Stimulated activated naive CD8-positive, alpha-beta T cell treated with anti-CD3 and anti-CD28 coated beads, Interleukin-15, Interleukin-2, amounts not matched to agents 100 U/mL and 50 U/mL, for 24 hours (primary cell): ENCODE data around the gene UNC93B1.

Experiments used
- ATAC-seq: fragments of 150-1000 bp; cut with Tn5 transposase; one replicate; pipeline ENCODE4 v1.10.0; 2021
- DNase-seq: peaks from one replicate; pipeline ENCODE4 v3.0.0; 2021

UNC93B1 gene

GRCh38 chr11:68040101-68040956, 36.4 kb upstream of the UNC93B1 start:
- ATAC-seq (peak; percentile 57), DNase-seq (peak; percentile 70)

DNA sequence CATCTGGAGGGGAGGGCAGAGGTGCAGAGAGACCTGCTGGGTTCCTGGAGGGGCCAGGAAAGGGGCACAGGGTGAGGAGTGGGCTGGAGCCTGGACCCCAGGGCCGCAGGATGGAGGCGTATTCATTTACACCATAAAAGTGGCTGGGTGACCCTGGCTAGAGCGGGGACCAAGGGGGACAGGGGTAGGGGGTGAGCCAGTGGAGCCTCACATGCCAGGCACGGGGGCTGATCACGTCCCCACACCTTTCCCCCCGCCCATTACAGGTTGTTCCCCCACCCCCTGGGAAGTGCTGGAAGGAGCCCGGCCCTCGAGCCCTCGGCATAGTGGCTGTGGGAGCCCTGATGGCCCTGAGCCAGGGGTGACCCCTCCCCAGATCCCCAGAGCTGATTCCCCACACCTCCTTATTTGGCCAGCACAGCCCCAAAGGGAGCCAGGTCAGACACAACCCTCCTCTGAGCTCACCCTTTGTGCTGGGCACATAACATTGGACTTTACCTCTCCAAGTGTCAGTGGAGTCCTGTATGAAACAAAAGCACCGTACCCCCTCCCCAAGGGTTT, 35.7 kb upstream of the UNC93B1 start:
- DNase-seq: no peak
- no peak for ATAC-seq

- peak; percentile 77 for DNase-seq
- peak; percentile 61 for ATAC-seq
These were observed 35.0 kb upstream of the UNC93B1 start, which contains the start of gene TCIRG1 for GRCh38 chr11:68038718-68039525. TSS of gene TCIRG1 (plus strand) at chr11:68039025. CDS start at chr11:68041272, 2,247 bp downstream.

- no peak for DNase-seq
- no peak for ATAC-seq
These were observed 34.4 kb upstream of the UNC93B1 start for GRCh38 chr11:68038226-68038717.

- DNase-seq: no peak
- no peak for ATAC-seq
These were observed 33.7 kb upstream of the UNC93B1 start for GRCh38 chr11:68037411-68038225.

DNA sequence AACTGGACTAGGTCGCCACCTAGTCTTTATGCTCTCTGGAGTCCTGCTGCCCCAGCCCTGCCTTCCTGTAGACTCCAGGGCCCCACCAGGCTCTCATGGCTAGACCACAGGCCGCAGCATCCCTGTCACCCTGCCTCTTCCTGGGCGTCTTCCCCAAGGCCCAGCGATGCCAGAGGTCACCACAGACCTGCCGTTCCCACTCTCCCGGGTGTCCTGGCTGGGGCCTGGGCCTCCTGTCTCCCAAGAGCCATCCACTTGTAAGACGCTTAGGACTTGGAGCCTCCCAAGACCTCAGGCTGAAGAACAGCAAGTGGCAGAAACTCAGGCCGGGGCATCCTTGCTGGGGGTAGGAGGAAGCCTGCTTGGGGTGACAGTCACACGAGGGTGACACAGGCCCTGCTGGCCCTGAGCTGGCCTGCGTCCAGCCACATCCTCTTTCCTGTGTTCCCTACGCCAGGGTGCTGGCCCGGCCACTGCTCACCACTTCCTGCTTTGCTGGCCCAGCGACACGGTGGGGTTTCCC, 32.9 kb upstream of the UNC93B1 start:
- DNase-seq (peak; percentile 49), ATAC-seq (peak; percentile 10)

DNA sequence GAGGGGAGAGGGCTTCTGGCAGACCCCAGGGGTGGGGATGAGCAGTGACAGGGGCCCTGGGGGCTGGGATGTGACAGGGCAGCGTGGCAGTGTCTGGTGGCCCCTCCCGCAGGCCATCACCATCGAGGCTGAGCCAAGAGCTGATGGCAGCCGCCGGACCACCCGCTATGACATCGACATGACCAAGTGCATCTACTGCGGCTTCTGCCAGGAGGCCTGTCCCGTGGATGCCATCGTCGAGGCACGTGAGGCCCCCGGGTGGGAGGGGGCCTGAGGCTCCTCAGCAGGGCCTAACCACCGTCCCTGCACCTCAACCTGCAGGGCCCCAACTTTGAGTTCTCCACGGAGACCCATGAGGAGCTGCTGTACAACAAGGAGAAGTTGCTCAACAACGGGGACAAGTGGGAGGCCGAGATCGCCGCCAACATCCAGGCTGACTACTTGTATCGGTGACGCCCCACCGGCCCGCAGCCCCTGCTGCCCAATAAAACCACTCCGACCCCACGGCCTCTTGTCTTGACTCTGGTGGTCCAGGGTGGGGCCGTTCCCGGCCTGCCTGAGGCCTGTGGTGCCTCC, 32.3 kb upstream of the UNC93B1 start:
- DNase-seq: no peak
- ATAC-seq: no peak

DNA sequence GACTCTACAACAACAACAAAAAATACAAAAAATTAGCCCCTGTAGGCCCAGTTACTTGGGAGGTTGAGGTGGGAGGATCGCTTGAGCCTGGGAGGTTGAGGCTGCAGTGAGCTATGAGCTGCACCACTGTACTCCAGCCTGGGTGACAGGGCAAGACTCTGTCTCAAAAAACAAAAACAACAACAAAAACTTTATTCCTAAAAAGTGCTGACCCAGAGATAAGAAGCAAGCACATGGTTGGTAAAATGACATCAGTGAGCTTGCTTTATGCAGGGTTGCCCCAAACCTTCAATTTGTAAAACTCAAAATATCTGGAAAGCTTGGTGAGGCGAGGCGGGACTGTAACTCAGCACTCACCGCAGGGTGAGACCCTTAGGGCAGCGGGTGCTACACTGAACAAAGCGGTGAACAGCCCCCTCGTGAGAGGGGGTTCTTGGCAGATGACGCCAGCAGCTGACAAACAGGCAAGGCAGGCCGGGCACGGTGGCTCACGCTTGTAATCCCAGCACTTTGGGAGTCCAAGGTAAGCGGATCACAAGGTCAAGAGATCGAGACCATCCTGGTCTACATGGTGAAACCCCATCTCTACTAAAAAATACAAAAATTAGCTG, 31.5 kb upstream of the UNC93B1 start:
- no peak for ATAC-seq

DNA sequence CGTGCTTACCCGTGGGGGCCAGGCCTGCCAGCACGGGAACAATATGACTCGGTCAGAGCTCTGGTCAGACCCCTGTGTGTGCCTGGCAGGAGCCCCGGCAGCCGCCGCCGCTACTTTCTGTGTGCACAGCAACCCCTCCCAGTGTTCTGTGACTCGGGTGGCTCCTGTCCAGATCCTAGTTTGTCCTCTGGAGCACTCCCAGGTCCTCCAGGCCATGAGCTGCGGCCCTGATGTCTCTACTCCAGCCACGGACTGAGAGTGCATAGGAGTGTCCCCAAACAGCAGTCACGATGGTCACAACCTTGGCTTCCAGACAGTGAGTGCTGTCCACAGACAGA, 29.8 kb upstream of the UNC93B1 start:
- no peak for DNase-seq
- no peak for ATAC-seq

More for the DNA sequence above, 31.5 kb upstream of the UNC93B1 start:
- no peak for DNase-seq

DNA sequence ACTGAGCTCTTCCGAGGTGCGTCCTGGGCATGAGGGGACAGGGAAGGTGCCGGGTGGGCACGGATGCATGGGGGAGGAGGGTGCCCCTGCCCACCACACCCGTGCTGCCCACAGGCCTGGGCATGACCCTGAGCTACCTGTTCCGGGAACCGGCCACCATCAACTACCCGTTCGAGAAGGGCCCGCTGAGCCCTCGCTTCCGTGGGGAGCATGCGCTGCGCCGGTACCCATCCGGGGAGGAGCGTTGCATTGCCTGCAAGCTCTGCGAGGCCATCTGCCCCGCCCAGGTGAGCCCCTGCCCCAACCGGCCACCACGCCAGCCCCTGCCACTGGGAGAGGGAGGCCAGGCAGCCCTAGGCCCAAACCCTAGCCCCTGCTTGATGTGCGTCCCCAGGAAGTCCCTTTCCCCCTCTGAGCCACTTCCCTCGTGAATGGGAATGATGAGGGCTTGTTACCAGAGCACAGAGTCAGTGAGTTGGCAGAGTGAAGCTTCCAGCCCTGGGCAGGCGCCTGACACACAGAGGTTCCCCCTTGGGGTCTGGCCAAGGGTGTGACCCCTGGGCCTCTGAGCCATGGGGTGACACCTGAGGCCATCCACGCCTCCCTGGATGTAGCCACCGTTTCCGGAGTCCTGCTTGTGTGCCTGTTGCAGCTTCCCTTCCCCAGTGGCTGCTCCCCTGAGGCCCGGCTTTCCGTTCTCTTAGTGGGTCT, 29.3 kb upstream of the UNC93B1 start:
- DNase-seq (no peak), ATAC-seq (no peak)

- ATAC-seq: no peak
- DNase-seq: no peak
These were observed 28.1 kb upstream of the UNC93B1 start for GRCh38 chr11:68032003-68032402.

GRCh38 chr11:68031144-68031464, 27.2 kb upstream of the UNC93B1 start:
- DNase-seq (no peak), ATAC-seq (no peak)

- ATAC-seq: peak; percentile 95
- peak; percentile 97 for DNase-seq
These were observed 26.6 kb upstream of the UNC93B1 start, which contains the start of gene NDUFS8 for GRCh38 chr11:68030318-68031143. TSS of gene NDUFS8 (plus strand) at chr11:68030681. CDS start at chr11:68032152, 1,471 bp downstream.

- ATAC-seq (no peak), DNase-seq (no peak)
These were observed 25.1 kb upstream of the UNC93B1 start for GRCh38 chr11:68028802-68029545.

DNA sequence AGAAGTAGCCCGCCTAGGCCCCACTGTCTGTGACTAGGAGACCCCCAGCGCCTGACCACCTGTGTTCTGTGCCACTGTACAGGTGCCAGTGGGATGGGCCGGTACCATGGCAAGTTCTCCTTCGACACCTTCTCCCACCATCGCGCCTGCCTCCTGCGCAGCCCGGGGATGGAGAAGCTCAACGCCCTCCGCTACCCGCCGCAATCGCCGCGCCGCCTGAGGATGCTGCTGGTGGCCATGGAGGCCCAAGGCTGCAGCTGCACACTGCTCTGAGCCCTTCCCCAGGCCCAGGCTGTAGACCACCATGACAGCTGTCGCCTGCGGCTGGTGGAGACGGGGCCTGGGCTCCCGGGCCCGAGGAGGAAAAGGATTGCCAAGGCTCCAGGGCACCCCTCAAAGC, 23.8 kb upstream of the UNC93B1 start:
- ATAC-seq (no peak), DNase-seq (no peak)

GRCh38 chr11:68026391-68027105, 22.7 kb upstream of the UNC93B1 start:
- DNase-seq (no peak), ATAC-seq (no peak)

- ATAC-seq (no peak), DNase-seq (no peak)
These were observed 21.1 kb upstream of the UNC93B1 start for GRCh38 chr11:68025047-68025446.

DNA sequence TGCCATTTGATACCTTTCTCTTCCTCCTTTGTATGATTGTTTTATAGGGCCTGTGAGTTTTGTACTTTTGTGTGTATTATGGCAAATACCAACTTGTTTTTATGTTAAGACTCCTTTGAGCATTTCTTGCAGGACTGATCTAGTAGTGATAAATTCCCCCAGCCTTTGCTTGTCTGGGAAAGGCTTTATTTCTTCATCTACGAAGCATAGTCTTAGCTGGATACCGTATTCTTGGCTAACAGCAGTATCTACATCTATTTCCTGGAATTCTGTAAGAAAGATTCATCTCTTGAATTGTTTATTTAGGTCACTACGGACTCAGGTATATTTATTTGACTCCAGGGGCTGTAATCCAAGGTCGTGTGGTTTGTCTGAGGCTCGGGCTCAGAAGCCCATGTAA, 20.6 kb upstream of the UNC93B1 start:
- ATAC-seq: no peak

More for the DNA sequence above, 20.6 kb upstream of the UNC93B1 start:
- DNase-seq: no peak
